Measurements from ENCODE around the gene NID1.

DNA sequence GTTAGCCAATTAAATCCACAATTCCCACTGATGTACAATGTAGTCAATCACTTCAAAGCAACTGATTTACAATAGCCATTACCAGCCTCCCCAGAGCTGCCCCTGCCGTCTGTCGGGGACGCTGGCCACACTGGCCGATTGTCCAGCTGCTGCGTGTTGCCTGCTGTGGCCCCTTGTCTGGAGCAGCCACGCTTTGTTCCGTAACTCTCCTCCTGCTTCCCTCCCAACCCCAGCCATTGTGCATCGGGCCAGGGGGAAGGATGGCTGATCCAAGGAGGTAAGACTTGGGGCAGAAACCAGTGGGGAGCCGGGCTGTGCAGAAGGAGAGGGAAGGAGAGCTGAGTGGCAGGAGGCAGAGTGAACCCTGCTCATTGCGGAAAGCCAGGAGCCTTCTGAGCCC, 114.6 kb downstream of the NID1 start:
- no peak for TF ChIP-seq POLR2AphosphoS5 (IDR thresholded peaks at IDR 0.05)
- TF ChIP-seq CTCF (IDR thresholded peaks at IDR 0.05): no peak
- no peak for TF ChIP-seq POLR2A (IDR thresholded peaks at IDR 0.05)

Data from upper lobe of left lung (tissue), 4 donors.